GM21526 (cell line): Measurements from ENCODE around the gene SLC49A3.
"Not testable (repeated sequence)": the region's sequence is repeated elsewhere in the genome, so short reads cannot be mapped to it uniquely, and the experiment has no call there.

ENCODE experiments used
- ATAC-seq: cut with Tn5 transposase; IDR thresholded peaks from one replicate; pipeline ENCODE4 v1.9.1; 2021; ENCODE audit warnings: moderate library complexity; ENCODE audit not compliant: unreplicated experiment, low FRiP score

Gene SLC49A3

GRCh38 chr4:682490-683172 lies 6.3 kb downstream of the SLC49A3 start:
- ATAC-seq, result no peak

GRCh38 chr4:681736-682451 lies 7.1 kb downstream of the SLC49A3 start:
- ATAC-seq, result no peak

DNA sequence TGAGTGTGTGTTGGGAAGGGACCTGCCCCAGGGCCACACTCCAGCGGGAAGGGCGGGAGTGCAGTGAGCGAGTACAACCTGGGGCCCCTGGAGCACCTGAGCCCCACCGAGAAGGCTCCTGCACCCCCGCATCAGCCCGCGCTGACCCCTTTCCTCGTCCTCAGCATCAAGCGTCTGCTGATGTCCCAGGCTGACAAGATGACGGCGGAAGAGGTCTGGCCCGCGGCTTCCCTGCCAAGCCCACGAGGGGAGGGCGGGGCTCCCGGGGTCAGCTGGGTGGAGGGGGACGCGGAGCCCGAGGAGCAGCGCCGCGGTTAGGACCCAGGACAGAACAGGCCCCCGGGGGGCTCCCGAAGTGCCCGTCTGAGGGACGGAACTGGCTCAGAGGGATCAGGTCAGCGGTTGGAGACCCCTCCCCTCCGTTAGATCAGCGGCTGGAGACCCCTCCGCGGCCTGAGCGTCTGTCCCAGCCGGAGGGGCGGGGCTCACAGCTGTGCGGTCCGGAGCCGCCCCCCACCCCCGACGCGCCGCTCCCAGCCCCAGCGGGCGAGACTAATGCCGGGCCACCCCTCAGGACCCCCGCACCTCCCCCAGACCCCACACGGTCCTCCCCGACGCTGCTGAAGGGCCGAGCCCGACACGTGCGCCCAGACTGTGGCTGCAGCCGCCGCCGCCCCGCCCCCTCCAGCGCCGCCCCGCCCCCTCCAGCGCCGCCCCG lies 7.9 kb downstream of the SLC49A3 start:
- ATAC-seq, result no peak

DNA sequence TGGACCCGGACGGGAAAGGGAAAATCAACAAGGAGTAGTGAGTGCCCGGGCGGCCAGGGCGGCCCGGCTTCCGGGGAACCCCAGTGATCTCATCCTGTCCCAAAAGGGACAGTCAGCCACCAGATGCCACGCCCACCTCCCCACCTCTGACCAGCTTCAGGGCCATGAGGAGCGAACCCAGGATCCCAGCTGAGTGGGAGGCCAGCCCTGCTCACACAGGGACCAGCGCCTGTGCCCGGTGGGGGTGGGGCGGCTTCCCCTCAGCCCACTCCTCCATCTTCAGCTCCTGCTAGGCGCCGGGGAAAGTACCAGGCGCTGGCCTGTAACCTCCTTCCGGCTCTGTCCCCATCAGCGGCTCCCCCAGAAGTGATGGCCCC lies 8.4 kb downstream of the SLC49A3 start:
- no peak for ATAC-seq

GRCh38 chr4:680091-680490 lies 8.9 kb downstream of the SLC49A3 start:
- ATAC-seq, result no peak

GRCh38 chr4:679629-680028 lies 9.3 kb downstream of the SLC49A3 start:
- no peak for ATAC-seq

DNA sequence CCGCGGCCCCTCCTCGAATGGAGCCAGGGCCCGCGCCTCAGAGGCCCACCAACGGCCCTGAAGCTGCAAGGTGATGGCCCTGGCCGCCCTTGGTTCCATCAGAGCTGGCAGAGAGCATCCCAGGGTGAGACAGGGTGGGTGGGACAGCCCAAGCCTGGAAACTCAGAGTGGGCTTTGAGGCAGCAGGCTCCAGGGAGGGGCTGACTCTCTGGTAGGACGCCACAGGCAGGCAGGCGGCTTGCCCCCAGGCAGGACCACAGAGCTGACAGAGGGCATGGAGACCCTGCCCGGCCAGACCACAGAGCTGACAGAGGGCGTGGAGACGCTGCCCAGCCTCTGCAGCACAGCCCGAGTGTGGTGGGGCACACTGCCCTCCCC lies 9.9 kb downstream of the SLC49A3 start:
- no peak for ATAC-seq

DNA sequence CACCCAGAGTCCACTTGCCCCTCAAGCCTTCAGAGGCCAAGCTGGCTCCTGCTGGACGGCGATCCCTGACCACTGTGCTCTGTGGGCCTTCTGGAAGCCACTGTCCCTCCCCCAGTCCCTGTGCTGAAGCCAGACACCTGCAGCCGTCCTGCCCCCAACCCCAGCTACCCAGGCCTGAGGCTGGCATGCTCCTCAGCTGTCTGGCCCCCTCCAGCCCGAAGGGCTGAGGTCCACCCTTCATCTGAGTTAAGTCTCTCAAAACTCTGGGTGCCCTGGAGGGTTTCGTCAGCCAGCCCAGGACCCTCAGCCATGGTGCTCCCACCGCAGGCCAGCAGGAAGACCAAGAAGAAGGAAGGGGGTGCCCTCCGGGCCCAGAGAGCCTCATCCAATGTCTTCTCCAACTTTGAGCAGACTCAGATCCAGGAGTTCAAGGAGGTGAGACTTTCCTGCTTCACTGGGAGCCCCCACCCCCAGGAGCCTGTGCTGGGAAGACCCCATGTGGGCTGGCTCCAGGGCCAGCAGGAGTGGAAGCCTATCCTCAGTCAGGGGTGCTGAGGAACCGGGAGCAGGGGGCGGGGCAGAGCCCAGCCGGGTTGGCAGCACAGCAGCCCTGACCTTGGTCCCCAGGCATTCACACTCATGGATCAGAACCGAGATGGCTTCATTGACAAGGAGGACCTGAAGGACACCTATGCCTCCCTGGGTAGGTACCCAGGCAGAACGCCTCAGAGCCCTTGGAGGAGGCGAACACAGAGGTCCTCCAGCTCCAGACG lies 10.4 kb downstream of the SLC49A3 start:
- ATAC-seq, result no peak

DNA sequence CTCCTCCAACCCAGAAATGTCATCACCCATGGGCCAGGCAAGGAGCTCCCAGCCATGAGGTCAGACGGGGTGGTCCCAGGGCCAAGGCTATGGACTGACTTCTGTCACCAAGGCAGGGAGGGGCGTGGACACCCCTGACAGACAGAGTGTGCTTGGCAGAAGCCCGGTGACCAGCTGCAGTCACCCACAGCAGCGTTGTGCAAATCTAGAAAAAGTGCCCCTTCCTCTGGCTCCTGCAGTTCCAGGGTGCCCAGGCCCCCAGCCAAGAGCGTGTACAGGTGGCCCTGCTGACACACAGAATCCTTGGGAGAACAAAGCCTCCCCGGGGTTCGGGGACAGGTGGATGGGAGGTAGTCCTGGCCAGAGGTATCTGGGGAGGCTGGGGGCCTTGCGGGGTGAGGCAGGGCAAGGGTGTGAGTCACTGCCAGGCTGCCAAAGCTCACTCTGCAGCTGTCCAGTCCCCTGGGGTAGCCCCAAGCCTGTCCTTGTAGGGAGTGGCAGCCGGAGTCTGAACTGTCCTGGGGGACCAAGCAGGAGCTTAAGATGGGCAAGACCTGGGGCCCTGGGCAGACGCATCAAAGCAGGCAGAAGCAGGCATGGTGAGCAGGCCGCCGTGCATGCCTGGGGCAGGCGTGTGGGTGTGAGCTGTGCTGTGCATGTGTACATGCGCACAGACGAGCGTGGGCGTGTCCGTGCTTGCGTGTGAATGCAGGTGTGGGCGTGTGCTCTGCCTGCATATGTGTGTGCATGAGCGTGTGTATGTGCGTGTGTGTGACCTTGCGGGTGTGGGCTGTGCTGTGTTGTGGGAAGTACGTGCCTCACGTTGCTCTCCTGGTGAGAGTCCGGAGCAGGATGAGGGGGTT lies 11.3 kb downstream of the SLC49A3 start:
- ATAC-seq, result no peak

DNA sequence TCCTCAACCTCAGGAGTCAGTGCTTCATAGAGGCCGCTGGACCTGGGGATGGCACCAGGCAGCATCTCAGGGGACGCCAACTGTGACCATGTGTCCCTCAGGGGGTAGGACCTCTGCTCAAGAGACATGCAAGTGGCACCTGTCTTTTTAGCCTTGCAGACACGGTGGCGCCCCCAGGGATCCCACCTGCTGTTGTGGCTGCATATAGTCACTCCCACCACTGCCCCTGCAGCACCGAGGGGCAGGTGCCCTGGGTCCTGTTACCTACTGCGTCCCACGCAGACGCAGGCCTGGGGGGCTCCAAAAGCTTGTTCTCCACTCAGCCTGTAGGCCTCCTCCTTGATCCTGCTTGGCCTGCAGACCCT lies 12.1 kb downstream of the SLC49A3 start:
- no peak for ATAC-seq

- peak; percentile 29 for ATAC-seq
Measured at GRCh38 chr4:675980-676870, 12.7 kb downstream of the SLC49A3 start.

DNA sequence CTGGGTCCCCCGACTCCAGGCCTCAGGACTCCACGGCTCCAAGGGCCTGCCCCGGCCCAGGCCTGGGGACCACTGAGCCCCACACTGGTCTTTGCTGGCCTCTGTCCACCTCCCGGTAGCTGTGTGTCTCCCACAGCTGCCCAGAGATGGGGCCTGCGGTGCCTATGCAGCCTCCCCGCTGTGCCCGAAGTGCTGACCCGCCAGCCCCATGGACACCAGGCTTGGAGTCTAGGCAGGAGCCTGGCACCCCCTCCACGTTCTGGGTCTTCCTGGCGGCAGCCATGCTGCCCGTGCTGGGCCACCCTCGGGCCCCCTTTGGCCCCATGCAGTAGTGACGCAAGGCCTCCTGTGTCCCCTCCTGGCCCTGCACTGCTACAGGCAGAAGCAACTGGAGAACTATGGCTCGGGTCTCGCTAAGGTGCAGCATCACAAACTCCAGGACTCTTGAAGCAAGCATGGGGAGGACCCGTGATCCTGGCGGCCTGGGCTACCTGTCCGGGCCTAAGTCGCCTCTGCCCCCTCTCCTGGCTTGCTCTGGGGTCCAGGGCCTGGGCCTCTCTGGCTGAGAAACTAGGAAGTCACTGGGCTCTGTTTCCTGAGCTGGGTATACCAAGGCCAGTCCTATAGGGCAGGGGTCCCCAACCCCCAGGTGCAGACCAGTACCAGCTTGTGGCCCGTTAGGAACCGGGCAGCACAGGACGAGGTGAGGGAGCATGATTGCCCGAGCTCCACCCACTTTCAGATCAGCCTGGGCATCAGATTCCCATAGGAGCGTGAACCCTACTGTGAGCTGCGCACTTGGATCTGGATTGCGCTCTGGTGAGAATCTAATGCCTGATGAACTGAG lies 13.7 kb downstream of the SLC49A3 start:
- ATAC-seq, result no peak

DNA sequence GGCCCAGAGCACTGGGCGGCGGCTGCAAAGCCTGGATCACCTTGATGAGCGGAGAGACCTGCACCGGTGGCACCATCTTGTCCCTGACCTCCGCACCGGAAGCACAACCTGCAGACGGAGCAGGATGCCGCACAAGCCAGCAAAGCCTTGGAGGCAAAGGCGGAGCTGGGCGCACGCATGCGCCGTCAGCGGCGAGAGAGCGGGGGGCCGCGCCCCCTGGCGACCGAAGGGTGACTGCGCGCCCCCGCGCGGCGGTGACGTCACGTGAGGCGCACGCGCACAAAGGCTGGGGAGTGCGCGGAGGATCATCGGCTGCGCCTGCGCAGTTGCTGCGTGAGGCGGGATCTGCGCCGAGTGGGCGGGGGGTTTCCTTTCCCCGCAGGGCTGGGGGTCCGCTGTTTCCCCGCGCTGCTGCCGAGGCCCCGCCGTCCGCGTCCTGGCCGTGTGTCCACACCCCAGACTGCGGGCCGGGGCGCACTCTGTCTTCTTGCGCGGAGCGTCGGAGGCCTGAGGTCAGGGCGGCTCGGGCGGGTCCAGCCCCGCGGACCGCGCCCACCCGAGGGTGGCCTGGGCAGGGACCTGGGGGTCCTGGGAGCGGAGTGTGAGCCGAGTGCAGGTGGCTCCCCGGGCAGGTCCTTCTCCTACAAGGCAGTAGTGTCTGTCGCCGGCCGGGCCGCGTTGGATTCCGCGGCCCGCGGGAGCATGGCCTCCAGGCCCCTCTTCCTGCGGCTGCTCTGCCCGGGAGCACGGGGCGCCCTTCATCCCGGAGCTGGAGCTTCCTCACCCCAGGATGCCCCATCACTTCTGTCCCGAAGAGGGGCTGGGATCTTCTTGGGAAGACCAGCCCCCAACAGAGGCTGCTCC lies 14.5 kb downstream of the SLC49A3 start, which contains the start of the genes ATP5ME and MYL5:
Gene ATP5ME, minus strand, starts transcription at position 105 of the 864 bp plus-strand sequence. Its CDS starts 29 bp downstream, at position 76.
Gene MYL5, plus strand, starts transcription at position 371 of the 864 bp plus-strand sequence. CDS start 3,485 bp downstream, outside the sequence.
- peak; percentile 63 for ATAC-seq

DNA sequence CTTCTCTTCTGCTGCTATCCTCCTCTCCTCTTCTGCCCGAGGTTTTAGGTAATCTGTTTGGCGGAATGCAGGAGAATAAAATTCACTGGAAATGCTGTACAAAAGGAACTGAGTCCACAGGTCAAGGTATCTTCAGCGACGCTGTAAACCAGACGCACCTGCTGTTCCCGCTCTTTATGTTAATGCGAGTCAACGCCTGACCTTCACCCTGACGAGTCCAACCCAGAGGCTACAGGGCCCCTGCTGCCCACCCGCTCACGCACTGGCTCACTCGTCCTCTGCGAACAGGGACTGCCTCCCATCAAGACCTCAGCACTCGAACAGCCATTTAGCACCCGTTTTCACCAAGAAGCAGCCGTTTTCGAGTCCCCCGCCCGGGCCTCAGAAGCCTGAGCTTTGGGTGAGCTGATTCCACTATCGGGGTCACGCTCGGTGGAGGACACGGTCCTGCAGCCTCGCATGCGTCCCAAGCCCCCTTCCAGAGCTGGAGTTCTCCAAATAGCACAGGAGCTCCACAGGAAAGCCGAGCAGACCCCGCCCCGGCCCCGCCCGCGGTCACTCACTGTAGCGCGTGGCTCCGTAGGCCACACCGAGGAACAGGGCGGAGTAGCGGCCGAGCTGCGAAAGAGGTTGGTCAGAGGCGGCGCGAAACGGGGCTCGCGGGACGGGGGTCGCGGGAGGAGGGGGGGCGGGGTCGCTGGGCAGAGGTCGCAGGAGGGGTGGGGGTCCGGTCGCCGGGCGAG lies 15.4 kb downstream of the SLC49A3 start:
- ATAC-seq, result no peak

DNA sequence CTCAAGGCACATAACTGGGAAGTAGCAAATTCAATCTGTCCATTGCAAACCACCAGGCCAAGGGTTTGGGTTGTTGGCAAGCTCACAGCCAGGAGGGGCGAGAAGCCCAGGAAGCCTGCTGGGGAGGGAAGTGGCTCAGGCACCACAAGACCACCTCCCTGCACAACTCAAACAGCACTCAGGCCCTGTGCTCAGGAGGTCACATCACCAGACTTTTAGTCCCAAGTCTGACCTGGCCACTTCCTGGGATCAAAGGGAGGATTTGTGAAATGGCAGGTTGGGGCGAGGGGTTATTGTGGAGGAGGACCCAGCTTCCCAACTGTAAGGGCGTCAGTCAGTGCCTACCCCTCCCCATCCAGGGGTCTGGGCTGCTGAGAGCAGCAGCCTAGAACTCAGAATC lies 17.2 kb downstream of the SLC49A3 start:
- ATAC-seq, result no peak

- not testable (repeated sequence) for ATAC-seq
Measured at GRCh38 chr4:669806-670559, 19.0 kb downstream of the SLC49A3 start.
